Lung (tissue), 12 donors: ENCODE data around the gene ST6GALNAC5. TPM values are rescaled to one million over a fixed set of nuclear protein-coding genes. Genes with fewer than 3 reads are reported as not detected.

ENCODE experiments used
- ATAC-seq: fragments of 200-7000 bp; cut with Tn5 transposase; one replicate; pipeline ENCODE4 v1.9.1; 2020; ENCODE audit warnings: moderate number of reproducible peaks; ENCODE audit not compliant: insufficient read depth, low FRiP score
- DNase-seq, 3 donors: peaks; one replicate each; pipeline ENCODE4 v3.0.0-alpha.2; 2013 to 2017
- H3K27ac ChIP-seq, 2 donors: one replicate each; pipeline ENCODE4 v1.5.1; 2013; ENCODE audit warnings: mild to moderate bottlenecking in 2 of 2, moderate library complexity in 2 of 2, control low read depth in 1 of 2, inconsistent platforms in 1 of 2, low read depth in 1 of 2, low read length in 1 of 2
- H3K27me3 ChIP-seq, 3 donors: one replicate each; pipeline ENCODE4 v1.5.1; 2013; ENCODE audit warnings: low read length in 2 of 3; ENCODE audit not compliant: control insufficient read depth in 3 of 3, insufficient read depth in 3 of 3
- H3K36me3 ChIP-seq, 4 donors: one replicate each; pipeline ENCODE4 v1.5.1; 2013; ENCODE audit warnings: low read length in 4 of 4, mild to moderate bottlenecking in 1 of 4, moderate library complexity in 1 of 4; ENCODE audit not compliant: control insufficient read depth in 4 of 4, insufficient read depth in 4 of 4
- H3K4me1 ChIP-seq, 5 donors: one replicate each; pipeline ENCODE4 v1.5.1; 2013; ENCODE audit warnings: low read length in 5 of 5, mild to moderate bottlenecking in 2 of 5, moderate library complexity in 1 of 5; ENCODE audit not compliant: control insufficient read depth in 5 of 5, insufficient read depth in 5 of 5
- H3K4me3 ChIP-seq: one replicate; pipeline ENCODE4 v1.5.1; 2013; ENCODE audit warnings: mild to moderate bottlenecking, control low read depth, moderate library complexity
- H3K9ac ChIP-seq, 2 donors: one replicate each; pipeline ENCODE4 v1.5.1; 2013; ENCODE audit warnings: low read length in 2 of 2, control low read depth in 1 of 2; ENCODE audit not compliant: insufficient read depth in 1 of 2
- H3K9me3 ChIP-seq, 4 donors: one replicate each; pipeline ENCODE4 v1.5.1; 2013; ENCODE audit warnings: low read length in 3 of 4, mild to moderate bottlenecking in 1 of 4, moderate library complexity in 1 of 4; ENCODE audit not compliant: control insufficient read depth in 4 of 4, insufficient read depth in 3 of 4
- CTCF ChIP-seq: IDR thresholded peaks from 2 replicates; pipeline ENCODE4 v1.5.1; 2012; ENCODE audit warnings: mild to moderate bottlenecking; ENCODE audit errors: control extremely low read depth, extremely low read depth
- WGBS, 2 donors: extraction: QIAGEN DNeasy Blood & Tissue Kit; methylation state at CpG; one replicate each; pipeline ENCODE4 v1.1.7; 2013; 5-methylcytosine and 5-hydroxymethylcytosine counted together
- polyA plus RNA-seq, 2 donors: library from polyadenylated mRNA; stranded (reverse); fragments of 200-250 nt; gene quantifications; one replicate each; pipeline ENCODE4 v1.2.1, GENCODE V29; 2013
- total RNA-seq, 2 donors: library from RNA; depleted of rRNA in 1 of 2; stranded (reverse); fragments of >200 nt in 1 of 2; gene quantifications; one replicate each; pipeline ENCODE4 v1.2.1, GENCODE V29; 2014 to 2021
- donor health status: control.
- donor health status: control.
- donor health status: Bipolar disorder and iron deficiency.
- donor health status: healthy.
- donor health status: DM: yes; HTN: yes; CAD: no.

Gene ST6GALNAC5
- total and polyA plus RNA-seq, 4 donors, result 3.6 to 45.8 (median 15.9) TPM

DNA sequence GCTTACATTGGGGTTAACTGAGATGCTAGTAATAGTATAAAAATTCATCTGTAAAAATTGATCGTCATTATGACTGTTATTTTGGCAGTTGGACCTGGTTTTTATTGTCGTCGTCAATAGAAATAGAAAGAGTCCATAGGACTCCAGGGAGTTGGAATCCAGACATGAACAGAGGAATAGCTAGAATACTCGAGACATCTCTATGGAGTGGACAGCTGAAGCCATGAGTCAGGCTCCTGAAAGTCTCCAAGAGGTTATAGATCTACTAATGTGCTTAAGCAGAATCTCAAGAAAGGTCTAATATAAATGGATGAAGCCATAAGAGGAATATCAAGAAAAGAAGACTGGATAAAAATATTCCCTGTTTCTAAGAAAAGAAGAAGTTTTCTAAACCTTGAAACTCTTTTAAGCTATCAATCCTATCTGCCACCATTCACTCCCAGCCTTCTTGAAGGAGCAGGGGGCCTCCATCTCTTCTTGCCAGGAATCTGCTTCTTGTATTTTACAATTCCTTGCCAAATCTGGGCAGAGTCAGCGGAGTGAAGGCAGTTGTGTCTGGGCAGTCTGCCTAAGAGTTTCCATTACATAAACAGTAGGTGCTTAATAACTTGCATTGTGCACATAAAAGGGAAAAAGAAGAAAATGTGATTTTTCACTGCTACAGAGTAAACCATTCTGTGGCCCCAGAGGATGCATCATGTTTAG, 163.3 kb downstream of the ST6GALNAC5 start:
- Histone ChIP-seq H3K27me3 (no peaks in the 10 kb centered on the region), H3K4me3 (no peak overlapping the region), H3K36me3 (no peaks in the 10 kb centered on the region), H3K4me1 (peaks cover 0 to 2% (median 0%) of the 10 kb centered on the region in 5 donors), H3K9ac (no peak overlapping the region), H3K9me3 (no peaks in the 10 kb centered on the region), H3K27ac (no peak overlapping the region)
- DNase-seq (peak; percentile 21 to 54 (median 36)), ATAC-seq (no peak)
- TF ChIP-seq CTCF, result no peak
- 82 to 84% methylated on average over 5 of the region's 5 CpGs for WGBS, 2 donors

DNA sequence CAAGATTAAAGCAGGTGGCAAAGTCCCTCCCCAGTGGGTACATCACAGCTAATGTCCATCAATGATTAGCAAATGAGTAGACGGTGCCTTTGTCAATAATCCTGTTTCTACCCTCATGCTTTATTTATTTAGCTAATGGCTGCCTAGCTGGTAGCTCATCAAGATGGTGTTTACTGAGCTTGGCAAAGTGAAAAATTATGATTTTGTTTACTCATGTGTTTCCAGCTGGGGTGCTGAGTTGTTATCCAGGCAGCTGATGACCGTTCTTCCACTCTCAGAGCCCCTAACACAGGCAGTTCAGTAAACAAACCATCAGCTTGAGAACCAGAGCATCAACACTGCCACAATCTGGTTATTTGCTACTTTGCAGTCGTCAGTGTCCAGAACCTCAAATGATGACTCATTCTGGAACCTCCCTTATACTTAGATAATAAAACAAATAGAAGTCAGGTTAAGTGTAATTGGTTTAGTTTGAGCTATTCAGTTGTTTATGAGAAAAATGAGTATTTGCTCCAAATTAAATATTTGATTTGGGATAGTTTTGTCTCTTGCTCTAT, 163.9 kb downstream of the ST6GALNAC5 start:
- DNase-seq (peak in 2 of 3 donors; percentile 21 to 25), ATAC-seq (peak; percentile 50)
- no peaks in the 10 kb centered on the region for H3K9me3 ChIP-seq
- no peaks in the 10 kb centered on the region for H3K36me3 ChIP-seq
- H3K4me3 ChIP-seq, result no peak overlapping the region
- 31 to 56% methylated on average over 3 of the region's 3 CpGs for WGBS, 2 donors
- TF ChIP-seq CTCF, result no peak
- H3K27me3 ChIP-seq, result no peaks in the 10 kb centered on the region
- peaks cover 0 to 2% (median 0%) of the 10 kb centered on the region in 5 donors for H3K4me1 ChIP-seq
- H3K9ac ChIP-seq, result no peak overlapping the region
- H3K27ac ChIP-seq, result no peak overlapping the region

DNA sequence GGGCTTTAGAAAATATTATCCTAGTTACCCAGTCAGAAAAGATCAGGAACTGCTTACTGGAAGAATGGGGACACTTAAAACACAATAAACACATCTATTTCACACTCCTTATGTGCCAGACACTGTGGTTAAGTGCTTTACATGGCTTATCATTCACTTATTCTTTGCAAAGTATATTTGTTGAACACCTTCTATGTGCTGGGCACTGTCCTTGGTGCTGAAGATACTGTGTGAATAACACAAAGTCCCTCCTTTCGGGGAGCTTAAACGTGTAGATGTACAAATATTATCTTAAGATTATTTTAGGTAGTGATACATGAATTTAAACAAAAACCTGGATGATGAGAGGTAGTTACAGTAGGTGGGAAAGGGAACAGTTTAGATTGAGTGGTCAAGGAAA, 169.3 kb downstream of the ST6GALNAC5 start:
- H3K9ac ChIP-seq, result no peak overlapping the region
- ATAC-seq, result no peak

More for the DNA sequence above, 169.3 kb downstream of the ST6GALNAC5 start:
- peak in 1 of 3 donors; percentile 37 for DNase-seq
- no peaks in the 10 kb centered on the region for H3K4me1 ChIP-seq
- no peak overlapping the region for H3K4me3 ChIP-seq
- 69 to 78% methylated on average over 2 of the region's 2 CpGs for WGBS, 2 donors
- H3K27ac ChIP-seq, result no peak overlapping the region
- H3K27me3 ChIP-seq, result no peaks in the 10 kb centered on the region
- H3K36me3 ChIP-seq, result no peaks in the 10 kb centered on the region
- no peak for TF ChIP-seq CTCF
- peaks cover 0 to 3% (median 1%) of the 10 kb centered on the region in 4 donors for H3K9me3 ChIP-seq
